NCI-H526 (cell line): ENCODE results near the gene PNRC2.
A peak's percentile ranks its signal among the peaks of the same experiment; 100 is the strongest.
"Not testable (repeated sequence)": the region's sequence is repeated elsewhere in the genome, so short reads cannot be mapped to it uniquely, and the experiment has no call there.

Experiments used
- DNase-seq, 2 experiments: peaks; one replicate each; lab custom pipeline; 2025; lab: John Stamatoyannopoulos, UW

Gene PNRC2

GRCh38 chr1:23989263-23989662 is 29.6 kb downstream of the PNRC2 start:
- no peak for DNase-seq

- DNase-seq: not testable (repeated sequence)
Observed at GRCh38 chr1:23992011-23992410, 32.4 kb downstream of the PNRC2 start.

- no peak for DNase-seq
Observed at GRCh38 chr1:23995431-23995837, 35.8 kb downstream of the PNRC2 start.

- DNase-seq: no peak
Observed at GRCh38 chr1:23996700-23997229, 37.1 kb downstream of the PNRC2 start.

GRCh38 chr1:23997812-23998211 is 38.2 kb downstream of the PNRC2 start:
- DNase-seq: no peak

- no peak for DNase-seq
Observed at GRCh38 chr1:23999156-23999671, 39.6 kb downstream of the PNRC2 start.

GRCh38 chr1:24002695-24003094 is 43.1 kb downstream of the PNRC2 start:
- DNase-seq: no peak

GRCh38 chr1:24003331-24003972 is 43.8 kb downstream of the PNRC2 start:
- peak; percentile 68 for DNase-seq

GRCh38 chr1:24004132-24004531 is 44.5 kb downstream of the PNRC2 start:
- no peak for DNase-seq

GRCh38 chr1:24005163-24005562 is 45.5 kb downstream of the PNRC2 start:
- peak in 1 of 2 experiments; percentile 10 for DNase-seq

GRCh38 chr1:24007079-24007478 is 47.5 kb downstream of the PNRC2 start:
- DNase-seq: no peak

- DNase-seq: not testable (repeated sequence)
Observed at GRCh38 chr1:24008574-24009184, 49.1 kb downstream of the PNRC2 start.

- DNase-seq: no peak
Observed at GRCh38 chr1:24009406-24009805, 49.8 kb downstream of the PNRC2 start.

- no peak for DNase-seq
Observed at GRCh38 chr1:24010650-24011049, 51.0 kb downstream of the PNRC2 start.

- DNase-seq: not testable (repeated sequence)
Observed at GRCh38 chr1:24012878-24013277, 53.2 kb downstream of the PNRC2 start.
